ENCODE data around the gene SAMD11. TPM values are rescaled to one million over a fixed set of nuclear protein-coding genes. Genes with fewer than 3 reads are reported as not detected.

The SAMD11 gene
- polyA plus RNA-seq, 1 donor from 2014 or later = 21.6 TPM

GRCh38 chr1:963746-964525 lies 40.2 kb downstream of the SAMD11 start:
- TF ChIP-seq REST (IDR thresholded peaks at IDR 0.05; ENCODE audit: borderline replicate concordance) = no peak
- TF ChIP-seq TAF1 (IDR thresholded peaks at IDR 0.05; ENCODE audit: low read depth) = no peak
- TF ChIP-seq CTCF (IDR thresholded peaks at IDR 0.05; ENCODE audit: poor library complexity, severe bottlenecking) = no peak
- no peak for TF ChIP-seq POLR2AphosphoS5 (IDR thresholded peaks at IDR 0.05)
- TF ChIP-seq SMC3 (conservative IDR thresholded peaks at IDR 0.05; ENCODE audit: poor library complexity) = no peak
- no peak for TF ChIP-seq EP300 (conservative IDR thresholded peaks at IDR 0.05; ENCODE audit: poor library complexity, severe bottlenecking)
- Histone ChIP-seq H4K20me1 (ENCODE audit: insufficient read depth) (no peaks in the 10 kb centered on the region), H3F3A (ENCODE audit: insufficient read depth, low read length, poor library complexity, severe bottlenecking) (no peaks in the 10 kb centered on the region), H3K9me3 (ENCODE audit: low read length) (no peaks in the 10 kb centered on the region), H3K9me2 (ENCODE audit: insufficient read depth, low read length) (no peaks in the 10 kb centered on the region), H3K4me2 (ENCODE audit: low read length) (no peak overlapping the region), H3K27me3 (ENCODE audit: insufficient read depth, low read depth, low read length) (peaks cover 36% of the 10 kb centered on the region), H3K9ac (ENCODE audit: low read length) (no peak overlapping the region), H3K79me2 (replicated peaks; ENCODE audit: insufficient read depth, low read length) (peaks cover under 1% of the 10 kb centered on the region), H3K36me3 (ENCODE audit: insufficient read depth, low read length) (no peaks in the 10 kb centered on the region), H3K4me3 (ENCODE audit: low read length) (no peak overlapping the region), H3K27ac (ENCODE audit: low read length) (no peak overlapping the region), H2AFZ (ENCODE audit: low read depth, low read length) (no peak overlapping the region)

- H3K9me3 ChIP-seq (ENCODE audit: low read length) = no peaks in the 10 kb centered on the region
- peaks cover 46% of the 10 kb centered on the region for H3K27me3 ChIP-seq (ENCODE audit: insufficient read depth, low read depth, low read length)
Observed at GRCh38 chr1:964691-965525, 41.2 kb downstream of the SAMD11 start.

More at GRCh38 chr1:964691-965525, 41.2 kb downstream of the SAMD11 start:
- no peaks in the 10 kb centered on the region for H4K20me1 ChIP-seq (ENCODE audit: insufficient read depth)
- TF ChIP-seq SMC3 (conservative IDR thresholded peaks at IDR 0.05; ENCODE audit: poor library complexity) (no peak), EZH2 (IDR thresholded peaks at IDR 0.05; ENCODE audit: borderline replicate concordance, insufficient read depth, low read length, poor library complexity, severe bottlenecking) (no peak), POLR2AphosphoS5 (IDR thresholded peaks at IDR 0.05) (no peak), REST (IDR thresholded peaks at IDR 0.05; ENCODE audit: borderline replicate concordance) (no peak)
- no peak overlapping the region for H3K4me3 ChIP-seq (ENCODE audit: low read length)
- H3K79me2 ChIP-seq (replicated peaks; ENCODE audit: insufficient read depth, low read length) = no peaks in the 10 kb centered on the region
- no peak overlapping the region for H3K4me2 ChIP-seq (ENCODE audit: low read length)
- H3F3A ChIP-seq (ENCODE audit: insufficient read depth, low read length, poor library complexity, severe bottlenecking) = no peaks in the 10 kb centered on the region
- no peaks in the 10 kb centered on the region for H3K36me3 ChIP-seq (ENCODE audit: insufficient read depth, low read length)
- H3K9me2 ChIP-seq (ENCODE audit: insufficient read depth, low read length) = no peaks in the 10 kb centered on the region
- H3K27ac ChIP-seq (ENCODE audit: low read length) = no peak overlapping the region
- no peak overlapping the region for H3K9ac ChIP-seq (ENCODE audit: low read length)
- no peak overlapping the region for H2AFZ ChIP-seq (ENCODE audit: low read depth, low read length)

Measured in neural cell (in vitro differentiated cells).